GM12878 (cell line): ENCODE results near the gene FN3K. TPM values are rescaled to one million over a fixed set of nuclear protein-coding genes. Genes with fewer than 3 reads are reported as not detected.

Experiments used
- ATAC-seq: fragments of 200-7000 bp; cut with Tn5 transposase; 3 replicates; pipeline ENCODE4 v1.9.1; 2020; ENCODE audit warnings: mild to moderate bottlenecking, moderate library complexity
- BruUV-seq: library from RNA; stranded (reverse); fragments of 400-500 nt; replicated peaks from 2 replicates; lab custom pipeline; 2021; lab: Mats Ljungman, UMichigan
- CTCF ChIA-PET: fragments of 300-600 bp; sonication (Branson Sonifier 250); formaldehyde crosslinking; extraction: SDS; loops from one replicate; lab custom pipeline; 2021; ENCODE audit warnings: inconsistent platforms; lab: Yijun Ruan, JAX
- POLR2A ChIA-PET: fragments of 350-600 bp; formaldehyde crosslinking; extraction: SDS; loops from one replicate; lab custom pipeline; 2021; ENCODE audit warnings: inconsistent platforms; lab: Charles Lee
- RAD21 ChIA-PET: fragments of 300-600 bp; sonication (Branson Sonifier 250); formaldehyde crosslinking; loops from one replicate; lab custom pipeline; 2023; ENCODE audit warnings: antibody characterized with exemption; ENCODE audit not compliant: unreplicated experiment; lab: Charles Lee
- SMC1A ChIA-PET: fragments of 300-600 bp; sonication (Branson Sonifier 250); formaldehyde crosslinking; loops from one replicate; lab custom pipeline; 2023; ENCODE audit not compliant: unreplicated experiment, uncharacterized antibody; lab: Charles Lee
- DNase-seq: peaks from one replicate; pipeline ENCODE4 v3.0.0-alpha.2; 2011; ENCODE audit warnings: low read depth, low spot score
- FAIRE-seq: peaks from 3 replicates; lab custom pipeline; 2011; peaks lifted over from hg19 to GRCh38; lab: Jason Lieb, UNC
- H2AFZ ChIP-seq: 2 replicates; pipeline ENCODE4 v1.6.0; 2011; ENCODE audit warnings: low read depth, low read length, control low read depth; ENCODE audit not compliant: control insufficient read depth
- H3K27ac ChIP-seq: 2 replicates; pipeline ENCODE4 v1.5.1; 2011; ENCODE audit warnings: control low read depth; ENCODE audit not compliant: control insufficient read depth, insufficient read depth
- H3K27me3 ChIP-seq, 2 experiments: replicated peaks in 1 of 2; 2 replicates each; pipeline versions ENCODE4 v1.6.0 to v1.6.1; 2011; ENCODE audit warnings: low read length in 1 of 2; ENCODE audit not compliant: control insufficient read depth in 2 of 2, insufficient read depth in 2 of 2
- H3K36me3 ChIP-seq, 2 experiments: 2 replicates each; pipeline ENCODE4 v1.5.1; 2011; ENCODE audit warnings: low read length in 1 of 2; ENCODE audit not compliant: control insufficient read depth in 2 of 2, insufficient read depth in 2 of 2
- H3K4me1 ChIP-seq: 2 replicates; pipeline ENCODE4 v1.6.1; 2011; ENCODE audit warnings: mild to moderate bottlenecking, low read length, moderate library complexity, mixed read lengths; ENCODE audit not compliant: control insufficient read depth, insufficient read depth
- H3K4me2 ChIP-seq: 2 replicates; pipeline ENCODE4 v1.6.0; 2011; ENCODE audit warnings: control low read depth; ENCODE audit not compliant: control insufficient read depth, insufficient read depth
- H3K4me3 ChIP-seq: fragments of 200-600 bp; sonication (generic); 2 replicates; pipeline ENCODE4 v1.5.1; 2016
- H3K79me2 ChIP-seq: 2 replicates; pipeline ENCODE4 v1.6.0; 2011; ENCODE audit warnings: low read length; ENCODE audit not compliant: control insufficient read depth, insufficient read depth
- H3K9ac ChIP-seq: 2 replicates; pipeline ENCODE4 v1.8.0; 2011; ENCODE audit warnings: low read length, control low read depth, mixed read lengths; ENCODE audit not compliant: control insufficient read depth, insufficient read depth
- H3K9me3 ChIP-seq: replicated peaks from 3 replicates; pipeline ENCODE4 v1.5.1; 2011; ENCODE audit warnings: mild to moderate bottlenecking, low read length; ENCODE audit not compliant: control insufficient read depth, insufficient read depth
- H4K20me1 ChIP-seq: 2 replicates; pipeline ENCODE4 v1.6.0; 2011; ENCODE audit not compliant: control insufficient read depth, insufficient read depth
- ATF3 ChIP-seq: IDR thresholded peaks from 2 replicates; pipeline ENCODE4 v1.6.1; 2011; ENCODE audit warnings: low read depth, mild to moderate bottlenecking, low read length, moderate library complexity, borderline replicate concordance; ENCODE audit errors: extremely low read depth
- BHLHE40 ChIP-seq, 2 experiments: fragments of 450-650 bp in 1 of 2; IDR thresholded peaks; 2 replicates each; pipeline ENCODE4 v1.6.1; 2011 to 2017; ENCODE audit warnings: low read depth in 2 of 2, borderline replicate concordance in 1 of 2, improper control_type of control experiment in 1 of 2, low read length in 1 of 2, mild to moderate bottlenecking in 1 of 2
- CBFB ChIP-seq: IDR thresholded peaks from 2 replicates; pipeline ENCODE4 v1.6.1; 2016; ENCODE audit warnings: antibody characterized with exemption, low read depth
- CEBPB ChIP-seq, 2 experiments: fragments of 150-350 bp in 1 of 2; IDR thresholded peaks; 2 replicates each; pipeline ENCODE4 v1.6.1; 2012 to 2014; ENCODE audit warnings: low read depth in 2 of 2, low read length in 2 of 2, borderline replicate concordance in 1 of 2, inconsistent platforms in 1 of 2
- HDAC2 ChIP-seq: fragments of 200-600 bp; sonication (generic); IDR thresholded peaks from 2 replicates; pipeline ENCODE4 v1.6.1; 2017
- HDAC6 ChIP-seq: fragments of 200-600 bp; sonication (generic); IDR thresholded peaks from one replicate; pipeline ENCODE4 v1.8.0; 2017; ENCODE audit warnings: antibody characterized with exemption; ENCODE audit not compliant: unreplicated experiment
- LARP7 ChIP-seq: fragments of 450-650 bp; IDR thresholded peaks from 2 replicates; pipeline ENCODE4 v1.6.1; 2017; ENCODE audit warnings: mild to moderate bottlenecking
- MEF2B ChIP-seq: fragments of 450-650 bp; IDR thresholded peaks from 2 replicates; pipeline ENCODE4 v1.6.1; 2018; ENCODE audit warnings: mild to moderate bottlenecking, moderate library complexity; ENCODE audit not compliant: partially characterized antibody, poor library complexity, severe bottlenecking
- SMAD1 ChIP-seq: fragments of 450-650 bp; IDR thresholded peaks from 2 replicates; pipeline ENCODE4 v1.6.1; 2018; ENCODE audit warnings: mild to moderate bottlenecking, low read depth; ENCODE audit not compliant: partially characterized antibody
- SP1 ChIP-seq: IDR thresholded peaks from one replicate; pipeline ENCODE4 v1.6.1; 2011; ENCODE audit warnings: low read depth, low read length
- SRF ChIP-seq, 2 experiments: IDR thresholded peaks; 2 replicates each; pipeline ENCODE4 v1.6.1; 2011; ENCODE audit warnings: low read depth in 2 of 2, low read length in 2 of 2, mild to moderate bottlenecking in 1 of 2, moderate library complexity in 1 of 2
- TCF3 ChIP-seq: IDR thresholded peaks from 2 replicates; pipeline ENCODE4 v1.6.1; 2012; ENCODE audit warnings: low read depth, mild to moderate bottlenecking, low read length, borderline replicate concordance; ENCODE audit not compliant: insufficient read depth
- USF2 ChIP-seq: IDR thresholded peaks from 2 replicates; pipeline ENCODE4 v1.6.1; 2011; ENCODE audit warnings: low read depth, low read length, improper control_type of control experiment, borderline replicate concordance
- WRNIP1 ChIP-seq: IDR thresholded peaks from 2 replicates; pipeline ENCODE4 v1.6.1; 2011; ENCODE audit warnings: low read depth, low read length, improper control_type of control experiment, borderline replicate concordance
- ZNF207 ChIP-seq: fragments of 450-650 bp; IDR thresholded peaks from 2 replicates; pipeline ENCODE4 v1.6.1; 2014; ENCODE audit warnings: antibody characterized with exemption, mild to moderate bottlenecking, borderline replicate concordance
- ZNF217 ChIP-seq: fragments of 450-650 bp; IDR thresholded peaks from 2 replicates; pipeline ENCODE4 v1.6.1; 2017; ENCODE audit warnings: antibody characterized with exemption, mild to moderate bottlenecking
- ZZZ3 ChIP-seq: IDR thresholded peaks from 2 replicates; pipeline ENCODE4 v1.6.1; 2011; ENCODE audit warnings: low read depth; ENCODE audit not compliant: control insufficient read depth, insufficient read length
- WGBS: methylation state at CpG from one replicate; pipeline ENCODE4 v1.1.6; 2016; ENCODE audit warnings: low lambda C conversion rate; ENCODE audit not compliant: insufficient replicate concordance, insufficient coverage; ENCODE audit errors: missing lambda C conversion rate; 5-methylcytosine and 5-hydroxymethylcytosine counted together
- in situ Hi-C: fragments of 300-500 bp; cut with MboI; formaldehyde crosslinking; loops from 9 replicates; pipeline ENCODE4 v1.14.3; 2018; ENCODE audit warnings: mixed read lengths
- intact Hi-C: fragments of 100-400 bp; cut with micrococcal nuclease; formaldehyde crosslinking; loops from one replicate; pipeline ENCODE4 v1.14.2; 2022; ENCODE audit not compliant: unreplicated experiment
- polyA plus RNA-seq, 11 experiments: library from polyadenylated mRNA; depleted of rRNA in 4 of 11; unstranded in 6 of 11; stranded (reverse) in 5 of 11; fragments of >200 nt; fragmentation: Nextera tagmentation in 4 of 11; fragmentation: Illumina TruSeq in 1 of 11; extraction: Ambion mirVana in 4 of 11; extraction: Trizol in 1 of 11; gene quantifications; 1 replicate in 1 of 11; 2 replicates in 10 of 11; pipeline versions ENCODE4 v1.2.1 to v1.2.3, GENCODE V29; 2011 to 2016; ENCODE audit warnings: inconsistent platforms in 2 of 11, missing spikeins in 2 of 11, low read depth in 1 of 11
- total RNA-seq, 4 experiments: library from RNA; depleted of rRNA in 3 of 4; stranded (reverse); fragments of >200 nt in 3 of 4; fragmentation: Illumina TruSeq in 1 of 4; extraction: Trizol in 1 of 4; gene quantifications; 2 replicates each; pipeline versions ENCODE4 v1.2.1 to v1.2.3, GENCODE V29; 2013 to 2021

FN3K gene
- total and polyA plus RNA-seq, 10 of the 15 experiments (the other 5 are each of a cell fraction or from before 2014, with no cell fraction given) = 0.08 to 0.51 (median 0.17) TPM; not detected in 7

DNA sequence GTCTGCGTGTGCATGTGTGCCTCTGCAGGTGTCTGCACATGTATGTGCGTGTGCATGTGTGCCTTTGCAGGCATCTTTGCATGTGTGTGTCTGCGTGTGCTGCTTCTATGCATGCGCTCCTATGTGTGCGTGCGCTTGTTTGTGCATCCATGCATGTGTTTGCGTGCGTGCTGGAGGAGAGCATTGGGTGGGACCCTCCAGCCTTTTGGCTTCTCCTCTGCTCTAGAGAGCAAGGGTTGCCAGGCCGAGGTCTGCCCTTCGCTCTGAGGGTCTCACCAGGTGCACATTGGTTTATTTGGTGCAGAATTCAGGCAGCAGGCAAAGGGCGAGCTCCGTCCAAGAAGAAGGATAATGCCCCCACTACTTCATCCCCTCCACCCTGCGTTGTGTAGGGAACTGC, 35.9 kb upstream of the FN3K start:
- DNase-seq = no peak
- ATAC-seq = no peak
- in situ Hi-C loops = no loop called here
- Histone ChIP-seq H3K9me3 (peaks cover 6% of the 10 kb centered on the region; the same call in 2 of the 3 replicates), H3K4me3 (no peak overlapping the region), H3K4me2 (peak overlapping the region; percentile 94), H3K79me2 (no peaks in the 10 kb centered on the region), H4K20me1 (no peaks in the 10 kb centered on the region), H3K4me1 (peaks cover 4% of the 10 kb centered on the region), H2AFZ (no peak overlapping the region), H3K36me3 (no peaks in the 10 kb centered on the region), H3K27me3 (no peaks in the 10 kb centered on the region; a peak in 1 of 4 replicates), H3K27ac (no peak overlapping the region), H3K9ac (no peak overlapping the region)
- no TSS peak for BruUV-seq
- no peak for FAIRE-seq
- TF ChIP-seq SMAD1 = no peak
- TF ChIP-seq MEF2B = no peak
- no peak for TF ChIP-seq HDAC2
- TF ChIP-seq ZNF207 = no peak
- no peak for TF ChIP-seq ATF3
- no peak for TF ChIP-seq BHLHE40 (IDR thresholded peaks at IDR 0.05; ENCODE audit: borderline replicate concordance in 1 of 2, low read depth in 2 of 2, low read length in 1 of 2)
- no peak for TF ChIP-seq ZZZ3
- TF ChIP-seq CEBPB (IDR thresholded peaks at IDR 0.05; ENCODE audit: borderline replicate concordance in 1 of 2, low read depth in 2 of 2, low read length in 2 of 2) = no peak
- no peak for TF ChIP-seq ZNF217
- TF ChIP-seq WRNIP1 = no peak
- no peak for TF ChIP-seq HDAC6
- TF ChIP-seq CBFB = no peak
- TF ChIP-seq TCF3 = no peak
- TF ChIP-seq LARP7 = no peak
- no peak for TF ChIP-seq SP1
- no peak for TF ChIP-seq SRF (IDR thresholded peaks at IDR 0.05; ENCODE audit: low read depth in 2 of 2, low read length in 2 of 2)
- TF ChIP-seq USF2 = no peak
- ChIA-PET RAD21 (no interaction called here), SMC1A (interaction anchor here (0.7 kb wide), 1 partner anchor 43 kb away, joined by 3 read pairs; no protein-coding TSS in a partner anchor), CTCF (no interaction called here), POLR2A (no interaction called here)
- WGBS = 72% methylated on average over 13 of the region's 13 CpGs
- intact Hi-C loops = no loop called here
